ENCODE data around the gene ST14. TPM values are rescaled to one million over a fixed set of nuclear protein-coding genes. Genes with fewer than 3 reads are reported as not detected.

The ST14 gene
- 10 to 100 TPM; 23.2 to 32.4 (median 31.1) TPM for polyA plus RNA-seq (ENCODE audit: insufficient read length in 3 of 3)

DNA sequence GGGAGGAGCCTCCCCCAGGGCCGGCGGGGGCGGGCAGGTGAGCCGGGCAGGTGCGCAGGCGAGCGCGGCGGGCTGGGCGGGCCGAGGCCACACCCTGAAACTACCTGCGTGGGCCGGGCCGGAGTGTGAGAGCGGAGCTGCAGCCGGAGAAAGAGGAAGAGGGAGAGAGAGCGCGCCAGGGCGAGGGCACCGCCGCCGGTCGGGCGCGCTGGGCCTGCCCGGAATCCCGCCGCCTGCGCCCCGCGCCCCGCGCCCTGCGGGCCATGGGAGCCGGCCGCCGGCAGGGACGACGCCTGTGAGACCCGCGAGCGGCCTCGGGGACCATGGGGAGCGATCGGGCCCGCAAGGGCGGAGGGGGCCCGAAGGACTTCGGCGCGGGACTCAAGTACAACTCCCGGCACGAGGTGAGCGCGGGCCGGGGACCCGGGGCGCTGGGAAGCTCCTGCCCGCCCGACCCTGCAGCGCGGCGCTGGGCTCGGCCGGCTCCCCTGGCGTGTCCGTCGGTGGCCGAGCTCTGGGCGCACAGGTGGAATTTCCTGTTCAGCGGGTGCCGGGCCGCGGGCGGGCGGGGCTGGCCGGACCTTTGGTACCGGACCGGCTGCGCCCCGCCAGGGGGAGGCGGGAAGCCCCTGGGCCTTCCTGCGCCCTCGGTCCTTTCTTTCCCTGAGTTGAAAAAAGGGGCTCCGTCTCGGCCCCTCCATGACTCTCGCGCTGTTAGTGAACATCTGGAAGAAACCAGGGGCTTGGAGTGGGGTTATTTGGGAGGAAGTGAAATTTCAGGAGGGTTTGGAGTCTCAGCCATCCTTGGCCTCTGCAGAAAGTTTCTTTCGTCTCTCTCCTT lies at the start of gene ST14:
Gene ST14 (plus strand): TSS at position 126 of the 841 bp plus-strand sequence. CDS start 198 bp downstream, at position 324.
- DNase-seq (ENCODE audit: low read depth in 3 of 3, low spot score in 2 of 3): no peak

DNA sequence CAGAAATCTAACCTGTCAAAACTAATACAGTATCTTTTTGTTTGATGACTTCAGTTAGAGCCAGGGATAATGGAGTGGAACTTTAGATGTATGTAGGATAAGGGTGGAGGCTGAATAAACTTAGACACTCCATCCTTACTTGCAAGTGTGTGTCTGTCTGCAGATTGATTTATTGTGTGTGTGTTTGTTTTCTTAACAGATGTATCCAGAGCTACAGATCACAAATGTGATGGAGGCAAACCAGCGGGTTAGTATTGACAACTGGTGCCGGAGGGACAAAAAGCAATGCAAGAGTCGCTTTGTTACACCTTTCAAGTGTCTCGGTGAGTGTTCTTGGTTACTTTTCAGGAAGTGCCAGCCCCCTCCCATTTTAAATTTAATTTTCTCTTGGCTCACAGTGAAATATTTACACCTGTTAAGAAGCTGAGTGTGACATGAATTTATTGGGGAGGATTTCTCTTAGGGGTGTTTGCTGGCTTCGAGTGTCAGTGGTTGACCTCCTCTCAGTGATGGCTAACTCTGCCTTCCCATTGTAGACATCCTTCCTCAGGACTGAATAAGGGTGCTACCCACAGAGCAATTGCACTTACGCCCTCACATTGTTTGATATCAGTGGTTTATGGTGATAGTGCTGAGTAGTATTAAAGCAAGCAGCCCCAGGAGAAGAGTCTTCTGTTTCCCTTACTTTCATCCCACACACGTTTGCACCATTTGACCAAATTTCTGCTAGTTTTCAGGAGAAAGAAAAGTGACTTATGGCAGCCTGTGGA lies 49.1 kb upstream of the ST14 start:
- no peak for DNase-seq (ENCODE audit: low read depth in 3 of 3, low spot score in 2 of 3)

DNA sequence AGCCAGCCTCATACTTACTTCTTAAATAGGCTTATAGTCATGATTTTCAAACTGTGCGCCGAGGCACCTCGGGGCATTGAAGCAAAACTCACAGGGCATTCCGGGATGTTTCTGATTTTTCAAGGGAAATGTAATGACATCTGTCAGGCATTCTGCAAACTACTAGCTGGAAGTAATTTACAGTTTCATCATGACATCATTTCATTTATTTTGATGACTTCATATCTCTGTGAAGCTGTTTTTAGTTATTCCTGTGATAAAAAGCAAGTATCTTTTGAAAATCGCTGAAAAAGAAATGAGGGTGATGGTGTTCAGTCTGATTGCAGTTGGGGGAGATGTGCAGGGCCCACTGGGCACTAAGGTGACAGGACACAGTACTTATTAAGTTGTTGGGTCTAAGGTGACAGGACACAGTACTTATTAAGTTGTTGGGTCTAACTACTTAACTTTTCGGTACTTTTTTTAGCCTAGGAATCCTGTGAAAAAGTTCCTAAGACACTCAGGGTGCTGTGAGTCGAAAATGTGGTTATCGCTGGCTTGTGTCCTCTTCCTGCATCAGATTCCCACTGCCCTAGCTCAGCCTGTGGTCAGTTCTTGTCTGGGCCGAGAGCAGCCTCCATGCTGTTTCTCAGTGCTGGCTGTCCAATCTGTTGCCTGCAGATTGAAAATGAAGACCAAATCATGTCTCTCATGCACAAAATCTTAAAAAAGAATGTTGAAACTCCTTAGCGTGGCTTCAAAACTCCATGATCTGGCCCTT lies 47.3 kb upstream of the ST14 start:
- no peak for DNase-seq (ENCODE audit: low read depth in 3 of 3, low spot score in 2 of 3)

DNA sequence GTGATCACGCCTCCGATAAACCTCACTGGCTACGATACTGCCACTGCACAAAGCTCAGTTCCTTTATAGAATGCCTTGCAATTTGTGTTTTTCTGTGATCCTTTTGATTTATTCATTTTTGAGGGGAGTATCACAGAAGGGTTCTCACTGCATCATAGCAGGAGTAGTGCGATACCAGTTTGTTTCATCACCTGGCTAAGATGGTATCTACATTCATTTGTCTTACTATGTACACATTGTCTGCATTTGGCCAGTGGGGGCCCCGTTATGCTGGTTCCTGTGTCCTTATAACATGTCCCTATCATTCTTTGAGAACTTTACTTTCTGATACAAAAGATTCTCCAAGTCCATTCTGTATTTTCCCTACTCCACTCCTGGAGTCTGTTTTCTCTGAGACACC lies 45.3 kb upstream of the ST14 start:
- DNase-seq (ENCODE audit: low read depth in 3 of 3, low spot score in 2 of 3): no peak

DNA sequence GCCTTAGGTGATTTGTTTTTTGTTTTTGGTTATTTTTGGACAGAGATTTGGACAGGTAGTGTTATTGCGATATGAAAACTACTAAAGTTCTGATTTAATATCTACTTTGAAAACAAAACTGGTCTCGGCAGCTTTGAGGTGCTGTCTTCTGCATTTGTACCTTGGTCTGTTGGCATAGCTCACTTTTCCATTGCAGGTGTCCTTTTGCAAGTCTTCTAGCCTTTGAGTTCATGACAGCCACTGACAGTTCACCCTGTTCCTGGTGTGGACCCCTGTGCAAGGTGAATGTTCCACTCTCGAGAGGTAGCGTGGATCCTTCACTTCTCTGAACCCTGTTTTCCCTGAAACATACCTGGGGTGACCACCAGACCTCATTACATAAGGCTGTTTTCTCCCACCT lies 44.9 kb upstream of the ST14 start:
- DNase-seq (ENCODE audit: low read depth in 3 of 3, low spot score in 2 of 3): no peak

DNA sequence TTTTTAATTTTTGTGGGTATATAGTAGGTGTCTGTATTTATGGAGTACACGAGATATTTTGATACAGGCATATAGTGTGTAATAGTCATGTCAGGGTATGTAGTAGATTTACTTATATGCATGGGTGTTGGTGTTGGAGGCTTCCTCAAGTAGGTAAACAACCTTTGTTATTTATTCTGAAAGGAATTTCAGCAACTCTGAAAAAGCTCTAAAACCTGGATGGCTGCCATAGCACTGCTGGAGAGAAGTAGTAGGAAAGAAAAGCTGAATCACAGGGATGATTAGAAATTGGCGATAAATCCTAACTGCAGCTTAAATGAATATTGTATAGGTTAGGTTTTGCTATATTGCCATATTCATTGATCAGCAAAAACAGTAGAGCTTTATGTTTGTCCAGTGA lies 44.4 kb upstream of the ST14 start:
- DNase-seq (ENCODE audit: low read depth in 3 of 3, low spot score in 2 of 3): no peak

DNA sequence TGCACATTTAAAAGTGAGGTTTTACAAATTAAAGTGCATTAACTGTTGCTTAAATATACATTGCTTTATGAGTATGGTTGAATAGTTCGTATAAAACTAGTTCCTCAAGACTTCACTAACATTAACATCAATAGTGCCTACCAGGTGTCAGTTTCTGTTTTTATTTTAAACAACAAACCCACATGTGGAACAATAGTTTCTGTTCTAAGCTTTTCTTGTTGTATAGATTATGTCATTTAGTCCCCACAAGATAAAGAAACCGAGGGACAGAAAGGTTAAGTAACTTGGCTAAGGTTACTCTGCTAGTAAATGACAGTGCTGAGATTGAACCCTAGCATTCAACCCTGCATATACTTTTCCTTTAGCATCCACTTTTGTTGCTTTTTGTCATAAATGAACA lies 41.4 kb upstream of the ST14 start:
- DNase-seq (ENCODE audit: low read depth in 3 of 3, low spot score in 2 of 3): no peak

DNA sequence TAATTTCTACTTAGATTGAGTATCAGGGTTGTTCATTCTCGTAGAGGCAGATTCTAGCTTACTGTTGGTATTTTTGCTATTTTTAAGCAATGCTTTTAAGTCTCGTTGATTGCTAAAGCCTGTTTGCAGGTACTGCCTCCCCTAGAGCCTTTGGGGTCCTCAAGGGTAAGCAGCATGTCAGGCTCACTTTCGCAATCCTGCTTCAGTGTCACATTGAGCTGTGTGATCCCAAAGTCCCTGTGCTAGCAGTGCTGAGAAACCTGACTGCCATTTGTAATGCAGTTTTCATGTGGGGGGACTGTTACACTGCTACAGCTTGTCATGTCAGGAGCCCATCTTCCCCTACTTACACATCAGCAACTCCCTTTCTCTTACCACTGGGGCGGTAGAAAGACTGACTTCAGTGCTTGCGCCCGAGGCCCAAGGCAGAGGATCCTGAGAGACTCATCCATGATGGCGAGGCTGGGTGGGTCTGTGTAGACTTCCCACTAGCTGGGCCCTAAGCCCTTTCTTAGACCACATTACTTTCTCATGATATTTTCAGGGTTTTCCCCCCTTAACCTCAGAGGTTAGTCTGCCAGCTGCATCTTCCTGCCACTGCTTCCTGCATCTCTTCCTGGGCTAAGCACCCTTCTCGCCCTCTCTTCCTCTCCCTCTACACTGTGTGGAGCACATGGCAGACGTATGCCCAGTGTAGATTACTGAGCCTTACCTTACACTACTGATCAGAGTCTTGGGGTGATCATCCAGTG lies 40.8 kb upstream of the ST14 start:
- no peak for DNase-seq (ENCODE audit: low read depth in 3 of 3, low spot score in 2 of 3)

DNA sequence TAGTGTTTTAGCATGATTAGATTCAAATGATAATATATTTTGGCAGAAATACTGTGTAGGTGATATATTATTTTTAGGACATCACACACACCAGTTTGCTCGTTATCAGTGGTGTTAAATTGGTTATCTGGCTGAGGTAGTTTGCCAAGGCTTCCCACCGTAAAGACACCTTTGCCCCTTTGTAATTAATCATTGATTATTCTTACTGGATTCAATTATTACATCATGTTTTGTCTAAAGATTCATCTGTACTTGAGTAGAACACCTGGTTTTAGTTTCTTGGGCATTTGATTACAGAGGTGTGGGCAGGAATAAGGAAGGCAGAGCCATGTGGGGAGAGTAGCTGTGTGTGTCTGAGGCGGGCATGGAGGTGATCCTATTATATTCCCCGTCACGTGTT lies 39.5 kb upstream of the ST14 start:
- no peak for DNase-seq (ENCODE audit: low read depth in 3 of 3, low spot score in 2 of 3)

DNA sequence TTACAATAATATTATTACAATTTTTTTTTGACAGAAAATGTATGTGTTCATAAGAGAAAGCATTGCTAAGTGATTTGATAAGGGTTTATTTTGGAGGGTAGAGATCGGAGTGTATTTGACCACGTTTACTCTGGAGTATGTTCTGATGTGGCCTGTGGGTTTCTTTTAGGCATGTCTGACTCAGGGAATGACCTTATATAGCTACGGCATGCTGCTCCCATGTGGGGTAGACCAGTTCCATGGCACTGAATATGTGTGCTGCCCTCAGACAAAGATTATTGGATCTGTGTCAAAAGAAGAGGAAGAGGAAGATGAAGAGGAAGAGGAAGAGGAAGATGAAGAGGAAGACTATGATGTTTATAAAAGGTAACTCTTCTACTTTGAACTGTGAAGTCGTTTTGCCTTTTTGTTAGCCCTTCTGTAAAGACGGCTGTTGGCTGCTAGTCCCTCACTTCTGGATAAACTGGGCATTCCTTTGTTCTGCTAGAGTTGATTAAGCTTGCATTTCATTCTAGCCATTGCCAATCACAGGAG lies 38.1 kb upstream of the ST14 start:
- DNase-seq (ENCODE audit: low read depth in 3 of 3, low spot score in 2 of 3): no peak

DNA sequence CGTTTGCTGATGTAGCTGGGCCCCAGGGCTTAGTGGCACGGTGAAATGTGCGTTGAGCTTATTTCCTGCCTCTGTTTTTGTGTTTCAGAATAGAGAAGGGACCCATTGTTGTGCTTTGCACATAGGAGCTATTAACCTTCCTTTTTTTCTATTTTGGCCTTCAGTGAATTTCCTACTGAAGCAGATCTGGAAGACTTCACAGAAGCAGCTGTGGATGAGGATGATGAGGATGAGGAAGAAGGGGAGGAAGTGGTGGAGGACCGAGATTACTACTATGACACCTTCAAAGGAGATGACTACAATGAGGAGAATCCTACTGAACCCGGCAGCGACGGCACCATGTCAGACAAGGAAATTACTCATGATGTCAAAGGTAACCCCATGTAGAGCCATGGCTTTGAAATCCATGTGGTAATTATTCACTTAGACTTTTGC lies 37.4 kb upstream of the ST14 start:
- DNase-seq (ENCODE audit: low read depth in 3 of 3, low spot score in 2 of 3): no peak

DNA sequence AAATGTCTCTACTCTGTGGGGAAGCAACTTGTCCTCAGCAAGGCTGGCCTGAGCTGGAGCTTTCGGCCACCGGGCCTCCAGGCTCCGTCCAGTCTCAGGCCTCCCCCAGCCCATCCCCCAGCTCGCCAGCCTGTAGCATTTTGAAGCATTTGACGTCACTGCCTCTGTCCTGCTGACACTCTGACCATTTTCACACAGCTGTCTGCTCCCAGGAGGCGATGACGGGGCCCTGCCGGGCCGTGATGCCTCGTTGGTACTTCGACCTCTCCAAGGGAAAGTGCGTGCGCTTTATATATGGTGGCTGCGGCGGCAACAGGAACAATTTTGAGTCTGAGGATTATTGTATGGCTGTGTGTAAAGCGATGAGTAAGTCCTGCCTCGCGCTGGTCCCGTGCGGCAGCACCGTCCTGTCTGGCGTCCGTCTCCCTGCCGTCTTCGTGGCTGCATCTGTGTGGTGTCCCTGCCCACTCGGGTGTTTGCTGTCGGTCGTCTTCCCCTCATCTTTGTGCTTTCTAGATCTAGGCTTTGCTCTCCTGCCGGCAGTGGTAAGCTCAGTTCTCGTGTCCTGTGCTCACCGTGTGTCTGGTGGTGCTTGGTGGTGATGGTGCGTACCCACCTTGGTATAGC lies 36.1 kb upstream of the ST14 start:
- DNase-seq (ENCODE audit: low read depth in 3 of 3, low spot score in 2 of 3): no peak

DNA sequence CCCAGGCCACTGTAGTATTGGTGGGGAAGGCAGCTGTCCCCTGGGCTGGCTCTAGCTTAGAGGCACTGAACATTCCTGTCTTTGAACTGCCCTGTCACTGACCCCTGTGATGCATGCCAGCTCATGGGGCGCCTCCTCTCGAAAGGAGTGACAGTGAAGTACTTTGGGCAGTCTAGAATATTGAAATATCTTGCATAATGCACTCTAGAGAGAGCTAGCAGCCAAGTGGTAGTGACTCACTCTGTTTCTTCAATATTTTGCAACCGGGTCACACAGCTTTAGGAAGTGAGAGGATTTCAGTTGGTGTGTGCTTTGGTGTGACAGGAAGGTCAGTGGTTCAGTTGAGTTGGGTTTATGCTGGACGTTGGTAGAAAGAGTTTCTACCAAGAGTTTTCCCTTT lies 35.5 kb upstream of the ST14 start:
- DNase-seq (ENCODE audit: low read depth in 3 of 3, low spot score in 2 of 3): no peak

DNA sequence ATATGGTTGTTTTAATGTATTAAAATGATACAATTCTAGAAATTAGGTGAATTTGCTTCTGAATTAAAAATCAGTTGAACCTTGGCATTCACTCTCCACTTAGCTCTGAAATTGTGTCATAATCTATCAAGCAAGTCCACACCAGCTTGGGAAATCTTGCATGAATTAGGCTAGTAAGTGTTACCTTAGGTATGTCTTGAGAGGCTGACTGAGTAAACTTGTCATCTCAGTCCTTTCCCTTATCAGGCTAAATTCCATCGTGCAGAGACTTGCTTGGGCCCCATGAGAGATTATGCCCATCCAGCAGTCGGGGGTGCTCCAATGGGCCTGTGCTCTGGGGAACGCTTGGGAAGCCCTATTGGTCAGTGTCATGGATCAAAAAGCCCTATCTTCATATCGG lies 33.9 kb upstream of the ST14 start:
- DNase-seq (ENCODE audit: low read depth in 3 of 3, low spot score in 2 of 3): no peak

DNA sequence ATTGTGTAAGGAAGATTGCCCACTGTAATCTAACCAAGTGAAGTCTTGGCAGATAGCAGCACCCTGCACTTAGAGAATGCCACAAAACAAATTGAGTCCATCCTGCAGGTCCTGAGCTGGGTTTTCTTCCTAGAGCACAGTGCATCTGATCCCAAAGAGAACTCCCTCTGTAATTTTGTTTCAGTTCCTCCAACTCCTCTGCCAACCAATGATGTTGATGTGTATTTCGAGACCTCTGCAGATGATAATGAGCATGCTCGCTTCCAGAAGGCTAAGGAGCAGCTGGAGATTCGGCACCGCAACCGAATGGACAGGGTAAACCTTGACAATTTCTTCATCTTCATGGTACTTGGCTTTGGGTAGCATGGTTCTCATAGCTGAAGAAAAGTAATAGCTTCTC lies 33.1 kb upstream of the ST14 start:
- no peak for DNase-seq (ENCODE audit: low read depth in 3 of 3, low spot score in 2 of 3)

DNA sequence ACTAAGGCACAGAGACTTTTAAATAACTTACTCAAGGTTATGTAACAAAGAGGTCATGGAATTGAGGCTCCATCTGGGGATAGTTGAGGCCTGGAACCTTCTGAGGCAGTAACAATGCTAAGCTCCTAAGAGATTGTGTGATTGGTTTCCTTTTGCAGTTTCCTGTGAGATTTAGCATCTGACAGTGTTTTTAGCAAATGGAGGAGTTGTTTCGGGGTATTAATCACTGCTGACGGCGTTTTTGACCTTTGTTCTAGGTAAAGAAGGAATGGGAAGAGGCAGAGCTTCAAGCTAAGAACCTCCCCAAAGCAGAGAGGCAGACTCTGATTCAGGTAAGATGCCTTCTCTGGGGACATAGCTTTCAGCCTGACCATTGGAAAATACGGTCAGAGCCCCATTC lies 32.1 kb upstream of the ST14 start:
- DNase-seq (ENCODE audit: low read depth in 3 of 3, low spot score in 2 of 3): no peak

DNA sequence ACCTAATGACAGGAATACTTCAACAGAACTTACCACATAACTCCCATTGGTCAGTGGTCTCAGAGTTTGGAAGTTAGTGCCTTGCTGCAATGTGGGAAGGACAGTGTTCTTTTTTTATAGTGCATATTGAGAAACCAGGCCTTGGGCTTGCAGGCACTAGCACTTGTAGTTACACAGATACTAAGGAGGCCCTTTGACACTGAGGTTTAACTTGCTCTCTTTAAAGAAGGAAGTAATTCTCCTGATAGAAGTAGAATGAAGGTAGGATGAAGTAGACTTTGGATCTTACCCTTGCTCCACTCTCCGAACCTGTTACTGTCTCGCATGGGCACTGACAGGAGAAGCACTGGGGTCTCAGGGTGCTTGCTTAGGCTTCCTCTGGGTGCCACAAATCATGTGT lies 31.0 kb upstream of the ST14 start:
- no peak for DNase-seq (ENCODE audit: low read depth in 3 of 3, low spot score in 2 of 3)

DNA sequence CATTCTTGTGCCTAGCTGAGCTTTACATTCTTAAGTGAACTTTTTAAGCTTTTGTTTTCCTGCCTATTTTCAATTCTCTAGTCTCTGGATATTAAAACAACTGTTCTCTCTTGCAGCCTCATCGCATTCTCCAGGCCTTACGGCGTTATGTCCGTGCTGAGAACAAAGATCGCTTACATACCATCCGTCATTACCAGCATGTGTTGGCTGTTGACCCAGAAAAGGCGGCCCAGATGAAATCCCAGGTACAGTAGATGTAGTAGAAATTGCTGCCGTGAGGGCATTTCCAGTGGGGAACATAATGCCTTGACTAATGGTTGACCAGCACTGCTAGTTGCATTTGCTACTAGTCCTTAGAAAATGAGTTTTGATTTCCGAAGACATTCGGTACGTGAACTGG lies 29.7 kb upstream of the ST14 start:
- DNase-seq (ENCODE audit: low read depth in 3 of 3, low spot score in 2 of 3): no peak

DNA sequence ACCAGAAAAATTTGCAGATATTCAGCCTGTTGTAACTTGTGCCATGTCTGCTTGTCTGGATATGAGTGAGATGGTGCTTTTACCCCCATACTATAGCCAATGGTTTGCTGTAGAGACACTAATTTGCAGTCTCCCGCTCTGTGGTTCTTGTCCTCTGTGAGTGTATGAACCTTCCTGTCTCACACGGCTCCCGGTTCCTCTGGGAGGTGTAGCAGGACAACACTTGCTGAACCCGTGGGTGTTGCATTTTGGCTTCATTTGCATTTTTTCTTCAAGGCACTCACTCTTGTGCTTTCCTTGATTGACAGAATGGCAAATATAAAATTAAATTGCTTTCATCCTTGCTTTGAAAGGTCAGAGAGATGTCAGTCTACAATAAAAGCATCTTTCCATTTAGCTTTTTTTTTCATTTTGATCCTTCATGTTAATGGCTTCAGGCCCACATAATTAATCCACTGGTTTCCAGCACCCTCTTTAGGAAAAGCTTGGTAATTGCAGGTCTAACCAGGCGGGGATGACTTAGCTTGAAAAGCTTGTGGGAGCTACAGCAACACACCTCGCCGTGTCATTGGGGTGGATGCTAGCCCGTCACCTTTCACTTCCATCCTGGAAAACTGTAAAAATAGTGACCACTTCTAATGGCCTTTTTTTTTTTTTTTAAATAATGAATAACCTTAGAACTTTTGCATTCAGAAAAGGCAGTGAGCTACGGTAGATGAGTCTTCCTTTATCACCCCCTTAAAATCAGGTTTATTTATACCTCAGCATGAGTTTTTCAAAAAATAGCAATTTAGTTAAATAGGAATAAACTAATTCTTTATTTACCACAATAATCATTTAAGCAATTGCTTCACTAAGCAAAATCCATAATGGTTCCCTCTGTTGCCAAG lies 27.4 kb upstream of the ST14 start:
- DNase-seq (ENCODE audit: low read depth in 3 of 3, low spot score in 2 of 3): peak; percentile 53 to 62 (median 55)
